Measurements from ENCODE around the gene SCAND1.
"Not testable (repeated sequence)": the region's sequence is repeated elsewhere in the genome, so short reads cannot be mapped to it uniquely, and the experiment has no call there.

SCAND1 gene

GRCh38 chr20:35956616-35957015 is 2.3 kb upstream of the SCAND1 start:
- DNase-seq, result no peak

DNA sequence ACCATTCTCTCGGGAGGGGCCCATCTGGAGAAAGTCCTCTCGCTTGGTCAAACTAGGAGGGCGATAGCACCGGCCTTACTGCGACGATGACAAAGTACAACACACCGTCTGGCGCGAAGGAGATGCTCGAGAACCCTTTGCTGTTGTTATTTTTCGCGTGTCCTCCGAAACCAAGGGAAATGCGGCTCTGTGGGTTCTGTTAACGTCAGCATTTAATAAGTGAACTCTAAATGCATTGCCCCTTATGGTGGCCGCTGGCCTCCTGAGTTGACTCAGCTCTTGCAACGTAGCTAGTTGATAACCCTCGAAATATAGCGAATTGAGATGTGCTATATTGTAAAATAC is 577 bp upstream of the SCAND1 start:
- peak; percentile 56 for DNase-seq

- peak; percentile 73 for DNase-seq
Observed at GRCh38 chr20:35953387-35954199, 709 bp downstream of the SCAND1 start.

GRCh38 chr20:35952480-35953386 is 1.6 kb downstream of the SCAND1 start:
- DNase-seq, result no peak

GRCh38 chr20:35952080-35952479 is 2.2 kb downstream of the SCAND1 start:
- not testable (repeated sequence) for DNase-seq

DNA sequence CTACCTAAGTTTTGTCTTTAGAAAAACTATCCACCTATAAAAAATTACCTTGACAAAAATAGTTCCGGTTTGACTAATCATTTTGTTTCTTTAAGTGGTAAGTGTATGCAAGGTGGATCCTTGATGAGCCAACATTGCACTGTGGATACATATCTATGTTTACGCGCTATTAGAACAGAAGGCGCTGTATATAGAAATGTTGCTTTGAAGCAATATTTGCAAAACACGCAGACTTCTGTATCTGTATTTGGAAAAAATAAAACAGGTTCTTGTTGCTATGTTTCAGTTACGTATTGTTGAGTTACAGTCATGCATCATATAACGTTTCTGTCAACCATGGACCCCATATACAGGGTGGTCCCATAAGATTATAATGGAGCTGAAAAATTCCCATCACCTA is 4.2 kb downstream of the SCAND1 start:
- no peak for DNase-seq

DNA sequence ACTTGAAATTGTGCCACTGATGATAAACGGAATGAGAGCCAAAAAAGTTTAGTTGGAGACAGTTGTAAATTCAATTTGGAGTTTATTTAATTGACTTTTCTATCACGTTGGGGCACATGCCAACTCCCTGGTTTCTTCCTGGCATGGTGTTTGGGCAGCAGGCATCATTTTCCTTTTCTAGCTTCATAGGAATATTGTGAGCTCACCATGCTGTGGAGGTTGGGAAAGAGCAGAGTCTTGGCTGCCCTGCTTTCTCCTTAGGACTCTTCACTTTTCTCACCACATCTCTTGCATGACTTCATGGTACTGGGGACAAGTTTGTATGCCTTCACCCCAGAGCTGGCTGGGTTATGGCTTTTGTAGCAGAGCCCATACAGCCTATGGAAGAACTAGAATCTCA is 6.4 kb downstream of the SCAND1 start:
- no peak for DNase-seq

DNA sequence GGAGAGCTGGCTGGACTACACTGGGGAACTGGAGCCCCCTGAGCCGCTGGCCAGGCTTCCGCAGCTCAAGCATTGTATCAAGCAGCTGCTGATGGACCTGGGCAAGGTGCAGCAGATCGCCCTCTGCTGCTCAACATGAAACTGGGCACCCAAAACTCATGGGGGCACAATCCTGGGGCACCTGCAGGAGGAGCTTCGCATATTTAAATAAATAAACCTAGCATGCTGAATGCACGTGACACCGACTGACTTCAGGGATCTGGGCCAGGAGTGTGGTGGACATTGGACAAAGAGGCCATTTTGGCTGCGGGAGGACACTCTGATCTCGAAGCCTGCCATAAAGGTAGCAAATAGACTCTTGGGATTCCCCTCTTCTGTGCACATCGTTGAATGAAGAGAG is 6.8 kb downstream of the SCAND1 start:
- DNase-seq, result no peak

DNA sequence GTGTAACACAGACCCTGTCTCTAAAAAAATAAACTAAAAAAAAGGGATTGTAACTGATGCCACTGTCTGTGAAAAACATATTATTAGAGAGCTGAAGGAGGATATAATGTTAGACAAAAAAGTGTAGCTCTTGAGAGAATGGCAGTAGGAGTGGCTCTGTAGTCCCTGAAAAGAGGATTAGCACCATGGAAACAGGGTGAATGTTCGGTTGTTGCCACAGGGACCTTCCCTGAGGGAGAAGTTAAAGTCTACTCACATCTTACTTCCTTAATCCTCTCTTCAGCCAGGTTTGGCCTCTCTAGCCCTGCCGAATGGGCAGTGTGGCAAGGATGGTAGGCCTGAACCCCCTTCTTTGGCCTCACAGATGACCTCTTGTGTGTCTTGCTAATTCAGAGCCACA is 12.1 kb downstream of the SCAND1 start:
- DNase-seq, result no peak

DNA sequence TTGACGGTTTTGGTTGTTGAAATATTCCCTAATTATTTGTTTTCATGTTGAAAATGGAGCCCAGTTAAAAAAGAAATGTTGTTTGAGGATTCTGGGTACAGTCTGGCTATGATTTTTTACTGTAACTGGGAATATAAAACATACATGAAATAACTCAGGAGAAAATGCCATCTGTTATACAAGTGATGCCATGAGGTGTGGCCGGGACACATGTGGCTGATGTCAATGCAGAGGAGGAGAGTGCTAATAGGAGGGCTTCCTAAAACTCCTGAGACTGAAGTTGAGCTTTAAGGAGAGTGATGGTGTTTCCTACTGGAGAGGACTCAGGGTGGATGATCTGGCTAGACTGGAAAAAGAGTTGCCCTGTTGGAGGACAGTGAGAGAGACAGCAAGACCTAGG is 12.7 kb downstream of the SCAND1 start:
- DNase-seq, result no peak

- no peak for DNase-seq
Observed at GRCh38 chr20:35939264-35939663, 15.0 kb downstream of the SCAND1 start.

DNA sequence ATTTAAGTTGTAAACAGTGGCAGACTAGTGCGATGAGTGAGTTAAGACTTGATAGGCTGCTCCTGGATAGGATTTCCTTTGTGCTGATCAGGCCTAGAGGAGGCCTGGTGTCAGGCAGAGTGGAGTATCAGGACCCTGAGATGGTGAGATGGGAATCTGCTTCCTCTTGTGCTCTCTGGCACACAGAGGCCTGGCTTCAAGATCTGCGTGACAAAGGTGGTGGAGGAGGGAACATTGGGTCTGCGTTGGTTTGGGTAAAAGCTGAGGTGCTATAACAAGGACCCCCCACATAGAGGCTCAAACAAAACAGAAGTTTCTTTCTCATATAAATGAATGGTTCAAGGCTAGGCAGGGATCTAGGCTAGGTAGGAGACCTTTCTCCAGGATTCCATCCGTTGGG is 20.3 kb downstream of the SCAND1 start:
- no peak for DNase-seq

GRCh38 chr20:35929301-35929700 is 25.0 kb downstream of the SCAND1 start:
- no peak for DNase-seq

- no peak for DNase-seq
Observed at GRCh38 chr20:35920523-35920922, 33.8 kb downstream of the SCAND1 start.

- no peak for DNase-seq
Observed at GRCh38 chr20:35918021-35918420, 36.3 kb downstream of the SCAND1 start.

DNA sequence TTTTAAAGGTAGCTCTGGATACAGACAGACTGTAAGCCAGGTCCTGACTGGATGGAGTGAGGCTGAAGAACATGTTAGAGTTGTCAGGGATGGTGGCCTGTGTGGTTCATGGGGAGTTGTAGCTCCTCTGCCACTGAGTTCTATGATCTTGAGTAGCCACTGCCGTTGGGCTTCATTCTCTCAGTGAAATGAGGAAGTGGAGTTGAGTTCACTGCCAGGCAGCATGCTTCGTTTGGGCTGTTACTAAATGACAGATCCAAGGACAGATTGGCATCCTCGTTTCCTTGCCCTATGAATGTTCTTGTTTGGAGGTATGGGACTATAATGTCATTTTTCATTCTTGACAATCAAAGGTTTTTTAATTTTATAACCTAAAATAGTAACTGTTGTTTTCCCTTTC is 37.2 kb downstream of the SCAND1 start:
- DNase-seq, result no peak

DNA sequence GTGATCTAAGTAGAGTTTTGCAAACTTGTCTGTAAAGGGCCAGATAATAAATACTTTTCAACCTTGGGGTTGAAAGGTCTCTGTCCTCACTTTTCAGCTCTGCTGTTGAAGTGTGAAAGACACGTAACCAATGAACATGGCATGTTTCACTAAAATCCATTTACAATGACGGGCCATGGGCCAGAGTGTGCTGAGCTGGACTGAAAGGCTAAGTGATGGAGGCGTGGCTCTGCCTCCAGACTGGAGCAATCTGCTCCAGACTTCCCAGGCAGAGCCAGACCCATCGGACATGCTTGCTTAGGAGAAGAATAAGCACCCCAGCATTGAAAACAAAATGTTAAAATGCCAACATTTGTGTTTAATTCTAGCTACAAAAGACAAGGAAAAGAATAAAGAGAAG is 41.4 kb downstream of the SCAND1 start:
- DNase-seq, result no peak

GRCh38 chr20:35910254-35910653 is 44.0 kb downstream of the SCAND1 start:
- no peak for DNase-seq

DNA sequence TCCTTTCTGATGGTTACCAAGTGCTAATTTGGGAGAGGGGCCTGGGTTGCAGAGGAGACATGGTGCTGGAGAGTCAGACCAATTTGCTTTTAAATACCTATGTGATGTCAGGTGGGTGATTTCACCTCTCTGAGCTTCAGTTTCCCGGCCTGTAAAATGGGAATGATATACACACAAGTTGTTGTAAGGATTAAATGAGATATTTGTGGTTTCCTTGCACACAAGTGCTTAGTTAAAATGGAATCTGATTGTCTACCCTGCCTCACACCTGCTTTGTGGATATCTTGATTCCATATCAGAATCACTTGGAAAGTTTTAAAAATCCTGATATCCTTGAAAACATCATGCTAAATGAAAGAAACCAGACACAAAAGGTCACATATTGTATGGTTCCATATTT is 44.5 kb downstream of the SCAND1 start:
- DNase-seq, result no peak

GRCh38 chr20:35909176-35909575 is 45.1 kb downstream of the SCAND1 start:
- no peak for DNase-seq

- no peak for DNase-seq
Observed at GRCh38 chr20:35908007-35908406, 46.3 kb downstream of the SCAND1 start.

DNA sequence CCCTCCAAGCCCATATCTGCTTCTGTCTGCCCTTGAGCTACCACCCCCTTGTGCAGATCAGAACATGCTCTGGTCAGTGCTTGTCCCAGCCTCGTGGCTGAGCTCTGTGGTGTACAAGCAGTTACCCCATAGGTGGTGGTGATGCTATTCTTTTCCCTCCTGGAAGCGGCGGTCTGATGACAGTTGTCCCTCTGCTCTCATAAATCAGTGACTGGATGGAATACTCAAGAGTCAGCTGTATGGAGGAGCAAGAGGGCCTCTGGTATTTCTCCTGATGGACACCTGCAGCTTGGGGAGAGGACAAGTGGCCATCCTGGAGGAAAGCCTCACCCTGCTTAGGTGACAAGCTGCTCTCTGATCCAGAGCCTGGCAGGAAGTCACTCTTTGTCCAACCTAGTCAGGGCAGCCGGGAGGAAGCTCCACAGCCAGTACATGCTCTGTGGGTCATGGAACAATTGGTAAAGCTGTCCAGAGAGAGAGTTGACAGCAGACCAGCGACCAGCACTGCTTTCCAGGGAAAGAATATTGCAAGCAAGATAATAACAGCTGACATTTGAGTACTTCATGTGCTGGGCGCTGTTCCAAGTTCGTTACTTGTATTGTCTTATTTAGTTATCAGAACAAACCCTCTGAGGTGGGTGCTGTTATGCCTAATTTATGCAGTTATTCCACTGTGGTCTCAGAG is 47.1 kb downstream of the SCAND1 start:
- no peak for DNase-seq

DNA sequence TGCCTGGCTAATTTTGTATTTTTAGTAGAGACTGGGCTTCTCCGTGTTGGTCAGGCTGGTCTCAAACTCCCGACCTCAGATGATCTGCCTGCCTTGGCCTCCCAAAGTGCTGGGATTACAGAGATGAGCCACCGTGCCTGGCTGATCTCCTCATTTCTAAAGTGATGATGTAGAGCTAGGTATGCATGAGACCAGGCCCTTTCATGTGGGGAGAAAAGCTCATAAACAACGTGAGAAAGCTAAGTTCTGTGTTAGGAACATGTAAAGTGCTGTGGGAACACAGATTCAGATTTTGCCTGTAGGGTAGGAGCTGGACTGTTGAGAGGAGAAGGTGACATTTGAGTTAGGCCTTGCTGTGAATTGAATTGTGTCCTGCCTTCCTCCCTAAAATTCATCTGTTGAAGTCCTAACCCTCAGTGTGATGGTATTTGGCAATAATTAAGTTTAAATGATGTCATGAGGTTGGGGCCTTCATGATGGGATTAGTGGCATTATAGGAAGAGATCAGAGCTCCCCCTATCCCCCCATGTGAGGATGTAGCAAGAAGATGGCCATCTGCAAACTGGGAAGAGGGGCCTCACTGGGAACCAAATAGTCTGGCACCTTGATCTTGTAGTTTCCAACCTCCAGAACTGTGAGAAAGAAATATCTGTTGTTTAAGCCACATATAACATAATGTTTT is 49.2 kb downstream of the SCAND1 start:
- no peak for DNase-seq

Measured in central memory CD4-positive, alpha-beta T cell (primary cell).